Peyer's patch (tissue), 4 donors: ENCODE data around the gene SCO1. TPM values are rescaled to one million over a fixed set of nuclear protein-coding genes. Genes with fewer than 3 reads are reported as not detected.

ENCODE experiments used
- DNase-seq, 3 donors: peaks; one replicate each; pipeline ENCODE4 v3.0.0-alpha.2; 2017 to 2019
- H3K27ac ChIP-seq, 4 donors: fragments of 200-600 bp; sonication (generic); one replicate each; pipeline ENCODE4 v1.5.1; 2016 to 2019
- H3K27me3 ChIP-seq, 2 donors: fragments of 200-600 bp; sonication (generic); one replicate each; pipeline ENCODE4 v1.5.1; 2019
- H3K36me3 ChIP-seq, 3 donors: fragments of 200-600 bp; sonication (generic); one replicate each; pipeline ENCODE4 v1.5.1; 2016 to 2019
- H3K4me1 ChIP-seq, 4 donors: fragments of 200-600 bp; sonication (generic); one replicate each; pipeline ENCODE4 v1.5.1; 2016 to 2019
- H3K4me3 ChIP-seq, 4 donors: fragments of 200-600 bp; sonication (generic); 1 replicate in 3 of 4; 2 replicates in 1 of 4; pipeline ENCODE4 v1.5.1; 2016 to 2019; ENCODE audit warnings: mild to moderate bottlenecking in 1 of 4
- H3K9me3 ChIP-seq, 4 donors: fragments of 200-600 bp; sonication (generic); one replicate each; pipeline ENCODE4 v1.5.1; 2016 to 2019; ENCODE audit warnings: mild to moderate bottlenecking in 1 of 4
- POLR2A ChIP-seq, 2 donors: fragments of 450-650 bp; IDR thresholded peaks; one replicate each; pipeline ENCODE4 v1.5.1; 2017; ENCODE audit warnings: antibody characterized with exemption in 2 of 2, mild to moderate bottlenecking in 2 of 2, moderate library complexity in 2 of 2
- total RNA-seq, 4 donors: library from RNA; depleted of rRNA; stranded (reverse); fragments of >200 nt; gene quantifications; one replicate each; pipeline ENCODE4 v1.1.0, GENCODE V29; 2016
- TF ChIP-seq, protein P1 (sequence below), 6 experiments: fragments of 450-650 bp in 4 of 6; fragments of 200-600 bp in 2 of 6; sonication (generic) in 1 of 6; IDR thresholded peaks; one replicate each; pipeline ENCODE4 v1.5.1; 2017 to 2019; ENCODE audit warnings: antibody characterized with exemption in 6 of 6, mild to moderate bottlenecking in 3 of 6, moderate library complexity in 1 of 6

Gene SCO1
- total RNA-seq: 10 to 100 TPM; 12.4 to 28.6 (median 19.5) TPM

DNA sequence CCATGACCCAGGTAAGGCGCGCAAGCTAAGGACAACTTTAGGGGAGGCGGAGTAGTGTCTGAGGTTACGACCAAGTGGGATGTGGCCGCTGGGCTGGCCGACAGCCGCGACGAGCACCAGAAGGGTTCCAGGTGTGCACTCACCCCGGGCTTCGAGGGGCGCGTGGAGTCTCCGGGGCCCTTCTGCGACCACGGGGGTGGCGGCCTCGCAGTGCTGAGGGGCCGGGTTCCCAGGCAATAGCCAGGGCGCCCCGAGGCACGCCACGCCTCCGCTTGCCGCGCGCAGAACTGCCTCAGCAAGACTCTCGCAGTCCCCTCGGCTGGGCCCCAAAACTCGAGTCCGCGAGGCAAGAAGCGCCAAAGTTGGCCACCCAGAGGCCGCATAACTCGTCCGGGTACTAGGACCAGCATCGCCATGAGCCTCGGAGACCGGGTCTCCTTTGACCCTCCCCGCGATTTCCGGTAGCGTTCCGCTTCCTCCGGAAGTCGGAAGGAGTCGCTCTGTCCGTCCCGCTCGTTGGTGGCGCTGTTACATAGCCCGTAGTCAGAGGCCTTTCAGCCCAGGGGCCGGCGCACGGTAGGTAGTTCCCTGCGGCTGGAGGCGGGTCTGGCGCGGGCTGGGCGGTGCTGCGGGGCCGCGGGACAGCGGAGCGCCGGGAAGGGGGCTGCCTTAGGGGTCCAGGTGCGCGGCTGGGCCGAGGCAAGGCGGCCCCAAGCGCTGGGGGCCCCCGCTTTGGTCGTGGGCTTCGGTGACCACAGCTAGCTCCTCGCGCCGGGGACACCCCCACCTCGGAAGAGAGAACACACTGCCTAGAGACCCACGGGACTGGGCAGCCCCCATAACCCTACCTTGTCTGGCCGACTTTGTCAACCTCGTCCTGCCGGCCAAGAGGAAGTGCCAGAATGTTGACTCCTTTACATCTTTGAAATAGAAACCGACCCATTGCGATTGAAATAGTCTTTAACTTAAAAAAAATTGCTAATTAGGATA is at the start of gene SCO1, which contains the start of gene ADPRM:
TSS of gene SCO1 (minus strand) at position 442 of the 990 bp plus-strand sequence. CDS start at position 416, 26 bp downstream.
TSS of gene ADPRM (plus strand) at position 503 of the 990 bp plus-strand sequence. CDS start 7,333 bp downstream, outside the sequence.
- H3K4me3 ChIP-seq: peak within 1 kb of the TSS; percentile 73 to 99 (median 92)
- DNase-seq: peak; percentile 94 to 98 (median 95)
- no peaks in the 10 kb centered on the region for H3K9me3 ChIP-seq

GRCh38 chr17:10745231-10745630 is 47.9 kb upstream of the SCO1 start:
- TF ChIP-seq, protein P1, sequence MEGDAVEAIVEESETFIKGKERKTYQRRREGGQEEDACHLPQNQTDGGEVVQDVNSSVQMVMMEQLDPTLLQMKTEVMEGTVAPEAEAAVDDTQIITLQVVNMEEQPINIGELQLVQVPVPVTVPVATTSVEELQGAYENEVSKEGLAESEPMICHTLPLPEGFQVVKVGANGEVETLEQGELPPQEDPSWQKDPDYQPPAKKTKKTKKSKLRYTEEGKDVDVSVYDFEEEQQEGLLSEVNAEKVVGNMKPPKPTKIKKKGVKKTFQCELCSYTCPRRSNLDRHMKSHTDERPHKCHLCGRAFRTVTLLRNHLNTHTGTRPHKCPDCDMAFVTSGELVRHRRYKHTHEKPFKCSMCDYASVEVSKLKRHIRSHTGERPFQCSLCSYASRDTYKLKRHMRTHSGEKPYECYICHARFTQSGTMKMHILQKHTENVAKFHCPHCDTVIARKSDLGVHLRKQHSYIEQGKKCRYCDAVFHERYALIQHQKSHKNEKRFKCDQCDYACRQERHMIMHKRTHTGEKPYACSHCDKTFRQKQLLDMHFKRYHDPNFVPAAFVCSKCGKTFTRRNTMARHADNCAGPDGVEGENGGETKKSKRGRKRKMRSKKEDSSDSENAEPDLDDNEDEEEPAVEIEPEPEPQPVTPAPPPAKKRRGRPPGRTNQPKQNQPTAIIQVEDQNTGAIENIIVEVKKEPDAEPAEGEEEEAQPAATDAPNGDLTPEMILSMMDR (IDR thresholded peaks at IDR 0.05): no peak
- no peak for TF ChIP-seq POLR2A (IDR thresholded peaks at IDR 0.05)
- no peaks in the 10 kb centered on the region for H3K36me3 ChIP-seq
- H3K4me1 ChIP-seq: peaks cover 0 to 4% (median 0%) of the 10 kb centered on the region in 4 donors
- H3K27me3 ChIP-seq: no peaks in the 10 kb centered on the region
- peak overlapping the region in 1 of 4 donors; percentile 23 for H3K27ac ChIP-seq
- DNase-seq: no peak
- no peak overlapping the region for H3K4me3 ChIP-seq
- no peaks in the 10 kb centered on the region for H3K9me3 ChIP-seq

More for the DNA sequence above, at the start of gene SCO1, which contains the start of gene ADPRM:
- Histone ChIP-seq H3K27me3 (no peaks in the 10 kb centered on the region), H3K27ac (peak within 1 kb of the TSS; percentile 94 to 97 (median 96)), H3K4me1 (peaks cover 0 to 18% (median 6%) of the 10 kb centered on the region in 4 donors), H3K36me3 (peaks cover 0 to 28% (median 3%) of the 10 kb centered on the region in 3 donors)
- peak; percentile 93 to 96 for TF ChIP-seq POLR2A (IDR thresholded peaks at IDR 0.05)
- TF ChIP-seq, protein P1 (IDR thresholded peaks at IDR 0.05): peak in 4 of 6 experiments; percentile 49 to 65 (median 55)

GRCh38 chr17:10744501-10745000 is 47.2 kb upstream of the SCO1 start:
- no peak overlapping the region for H3K4me3 ChIP-seq
- no peaks in the 10 kb centered on the region for H3K27me3 ChIP-seq
- TF ChIP-seq, protein P1 (IDR thresholded peaks at IDR 0.05): no peak
- no peak for TF ChIP-seq POLR2A (IDR thresholded peaks at IDR 0.05)
- H3K27ac ChIP-seq: peak overlapping the region in 1 of 4 donors; percentile 23
- no peaks in the 10 kb centered on the region for H3K36me3 ChIP-seq
- H3K9me3 ChIP-seq: no peaks in the 10 kb centered on the region
- H3K4me1 ChIP-seq: peaks cover 0 to 4% (median 0%) of the 10 kb centered on the region in 4 donors
- DNase-seq: peak in 2 of 3 donors; percentile 25 to 52

DNA sequence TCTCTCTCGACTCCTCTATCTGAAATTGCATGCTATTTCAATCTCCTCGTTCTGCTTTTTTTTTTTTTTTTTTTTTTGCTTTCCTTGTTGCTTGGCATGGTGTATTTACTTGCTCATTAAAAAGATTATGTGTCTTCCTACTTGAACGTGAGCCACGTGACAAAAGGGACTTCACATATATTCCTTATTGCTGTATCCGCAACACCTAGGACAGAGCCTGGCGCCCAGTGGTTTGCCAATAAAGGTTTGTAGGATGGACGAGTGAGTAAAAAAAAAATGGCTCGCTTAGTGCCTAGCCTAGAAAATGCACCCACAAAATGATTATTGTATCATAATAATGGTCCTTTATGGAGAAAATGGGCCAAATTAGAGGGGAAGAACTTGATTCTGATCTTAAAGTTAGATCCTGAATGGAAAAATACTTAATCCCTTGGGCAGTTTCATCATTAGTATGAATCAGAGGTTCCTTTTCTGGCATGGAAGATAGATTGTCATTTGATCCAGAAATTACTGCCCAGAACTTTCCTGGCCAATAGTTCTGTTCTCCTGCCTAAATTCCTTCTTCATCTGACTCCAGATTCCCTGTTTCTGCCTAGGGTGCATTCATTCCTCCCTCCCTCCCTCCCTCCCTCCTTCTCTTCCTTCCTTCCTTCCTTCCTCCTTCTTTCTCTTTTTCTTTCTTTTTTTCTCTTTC is 46.1 kb upstream of the SCO1 start:
- Histone ChIP-seq H3K4me1 (peaks cover 0 to 8% (median under 1%) of the 10 kb centered on the region in 4 donors), H3K9me3 (no peaks in the 10 kb centered on the region), H3K36me3 (no peaks in the 10 kb centered on the region), H3K4me3 (no peak overlapping the region), H3K27me3 (no peaks in the 10 kb centered on the region), H3K27ac (no peak overlapping the region)
- no peak for TF ChIP-seq POLR2A (IDR thresholded peaks at IDR 0.05)
- TF ChIP-seq, protein P1 (IDR thresholded peaks at IDR 0.05): no peak
- peak in 1 of 3 donors; percentile 35 for DNase-seq

DNA sequence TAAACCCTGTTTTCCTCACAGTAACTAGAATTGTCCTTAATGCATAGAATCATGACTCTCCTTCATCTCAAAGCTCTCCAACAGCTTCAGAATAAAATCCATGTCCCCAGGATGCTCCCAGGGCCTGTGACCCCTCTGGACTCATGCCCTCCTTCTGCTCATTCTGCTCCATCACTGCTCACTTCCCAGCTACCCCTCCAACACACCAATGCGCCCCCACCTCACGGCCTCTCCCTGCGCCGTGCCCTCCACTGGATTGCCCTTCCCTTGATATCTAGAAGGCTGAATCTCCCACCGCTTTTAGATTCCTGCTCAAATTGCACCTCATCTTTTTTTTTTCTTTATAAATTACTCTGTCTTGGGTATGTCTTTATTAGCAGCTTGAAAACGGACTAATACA is 45.1 kb upstream of the SCO1 start:
- no peak overlapping the region for H3K27ac ChIP-seq
- TF ChIP-seq, protein P1 (IDR thresholded peaks at IDR 0.05): no peak
- no peak for TF ChIP-seq POLR2A (IDR thresholded peaks at IDR 0.05)
- H3K36me3 ChIP-seq: no peaks in the 10 kb centered on the region
- H3K4me3 ChIP-seq: no peak overlapping the region
- DNase-seq: peak in 1 of 3 donors; percentile 34
- no peaks in the 10 kb centered on the region for H3K27me3 ChIP-seq
- peaks cover 0 to 18% (median 4%) of the 10 kb centered on the region in 4 donors for H3K4me1 ChIP-seq
- H3K9me3 ChIP-seq: no peaks in the 10 kb centered on the region
